AG20443 (cell line): ENCODE measurements around the gene FBXO2.

ENCODE experiments used
- DNase-seq: peaks from one replicate; pipeline ENCODE4 v3.0.0; 2012; ENCODE audit warnings: low spot score, mixed read lengths

Gene FBXO2, protein sequence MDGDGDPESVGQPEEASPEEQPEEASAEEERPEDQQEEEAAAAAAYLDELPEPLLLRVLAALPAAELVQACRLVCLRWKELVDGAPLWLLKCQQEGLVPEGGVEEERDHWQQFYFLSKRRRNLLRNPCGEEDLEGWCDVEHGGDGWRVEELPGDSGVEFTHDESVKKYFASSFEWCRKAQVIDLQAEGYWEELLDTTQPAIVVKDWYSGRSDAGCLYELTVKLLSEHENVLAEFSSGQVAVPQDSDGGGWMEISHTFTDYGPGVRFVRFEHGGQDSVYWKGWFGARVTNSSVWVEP

DNA sequence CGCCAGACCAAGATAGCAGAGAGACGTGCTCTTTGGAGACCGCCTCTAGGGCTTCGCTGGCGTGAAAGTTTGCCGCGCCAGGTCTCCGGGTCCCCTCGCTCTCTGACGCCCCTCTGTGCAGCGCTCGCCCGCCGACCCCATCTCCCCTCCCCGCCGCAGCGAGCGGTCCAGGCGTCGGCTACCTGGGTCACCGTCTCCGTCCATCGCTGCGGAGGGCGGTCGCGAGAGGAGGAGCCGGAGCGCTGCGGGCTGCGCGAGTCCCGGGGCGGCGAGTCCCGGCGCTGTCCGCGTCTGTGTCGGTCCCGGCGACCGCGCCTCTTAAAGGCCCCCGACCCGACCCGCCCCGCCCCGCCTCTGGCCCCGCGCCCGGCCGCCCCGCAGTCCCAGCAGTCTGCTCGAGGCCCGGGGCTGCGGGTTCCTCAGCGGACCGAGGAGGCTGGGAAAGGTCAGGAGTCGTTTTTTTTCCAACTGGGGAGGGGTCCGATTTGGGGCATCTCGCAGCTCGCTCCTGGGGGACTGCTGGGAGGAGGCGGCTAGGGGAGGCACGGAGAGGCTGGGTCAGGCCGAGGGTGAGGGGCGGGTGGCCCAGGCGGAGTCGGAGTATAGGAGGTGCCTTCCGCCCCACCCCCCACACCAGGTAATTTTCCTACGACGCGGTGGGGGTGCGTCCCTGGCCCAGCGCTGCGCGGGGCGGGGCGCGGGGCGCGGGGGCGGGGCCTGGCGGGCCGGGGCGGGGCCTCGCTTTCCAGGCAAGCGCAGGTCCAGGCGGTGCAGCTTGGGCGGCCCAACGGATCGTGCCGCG is at the start of gene FBXO2, which contains the start of gene FBXO44:
FBXO2 (minus strand) TSS at position 293 of the 802 bp plus-strand sequence; CDS start at position 204, 89 bp downstream.
FBXO44 (plus strand) TSS at position 741 of the 802 bp plus-strand sequence. CDS start 959 bp downstream, outside the sequence.
- DNase-seq = peak; percentile 87

DNA sequence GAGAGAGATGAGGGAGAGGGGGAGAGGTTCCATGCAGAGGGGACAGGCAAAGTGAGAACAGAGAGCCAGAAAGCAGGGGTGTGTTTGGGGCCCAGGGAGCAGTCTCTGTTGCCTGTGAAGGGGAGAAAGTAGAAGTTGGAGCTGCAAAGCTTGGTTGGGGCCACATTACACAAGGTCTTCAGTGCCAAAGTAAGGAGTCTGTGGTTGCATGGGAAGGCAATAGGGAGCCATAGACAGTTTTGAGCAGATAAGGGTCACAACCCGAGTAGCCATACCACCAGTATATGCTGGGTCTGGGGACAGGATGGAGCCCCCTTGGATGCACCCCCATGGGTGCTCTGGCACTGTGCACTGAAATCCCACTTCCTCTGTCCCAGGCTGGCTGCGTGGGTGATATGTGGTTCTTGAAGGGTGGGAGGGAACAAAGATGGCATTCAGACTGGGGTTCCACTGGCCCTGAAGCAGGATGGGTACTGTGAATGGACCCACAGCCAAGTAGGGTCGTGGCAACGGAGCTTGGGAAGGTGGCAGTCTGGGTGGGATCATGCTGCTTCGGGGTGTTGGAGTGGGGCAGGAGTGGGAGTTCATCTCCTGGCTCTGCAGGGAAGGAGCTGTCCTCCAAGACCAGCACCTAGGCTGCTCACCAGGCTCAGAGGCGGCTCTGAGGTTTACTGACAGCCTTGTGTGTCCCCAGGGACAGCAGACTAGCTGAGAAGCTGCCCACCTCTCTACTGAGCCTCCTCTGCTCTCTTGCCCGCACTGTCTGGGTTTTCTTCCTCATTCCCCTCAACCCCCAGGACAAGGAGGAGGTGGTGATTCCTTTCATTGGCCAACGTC is 49.3 kb upstream of the FBXO2 start:
- no peak for DNase-seq

DNA sequence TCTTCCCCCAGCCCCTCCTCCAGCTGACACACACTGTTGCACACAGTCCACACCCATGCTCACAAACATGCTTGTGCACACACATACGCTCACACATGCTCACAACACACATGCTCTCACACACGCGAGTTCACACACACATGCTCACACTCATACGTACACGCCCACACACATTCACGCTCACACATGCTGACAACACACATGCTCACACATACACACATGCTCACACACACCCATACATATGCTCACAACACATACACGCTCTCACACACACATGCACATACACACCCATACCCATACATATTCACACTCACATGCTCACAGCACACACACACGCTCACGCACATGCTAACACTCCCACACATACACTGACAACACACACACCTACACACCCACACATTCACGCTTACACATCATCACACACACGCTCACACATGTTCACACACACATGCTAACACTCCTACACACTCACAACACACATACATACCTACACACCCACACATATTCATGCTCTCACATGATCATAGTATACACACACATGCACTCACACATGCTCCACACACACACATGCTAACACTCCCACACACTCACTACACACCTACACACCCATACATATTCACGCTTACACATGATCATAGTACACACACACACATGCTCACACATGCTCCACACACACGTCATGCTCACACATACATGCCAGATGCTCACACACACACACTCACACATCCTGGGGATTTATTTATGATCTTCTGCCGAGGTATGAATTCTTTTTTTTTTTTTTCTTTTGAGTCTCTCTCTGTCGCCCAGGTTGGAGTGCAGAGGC is 48.0 kb upstream of the FBXO2 start:
- no peak for DNase-seq

DNA sequence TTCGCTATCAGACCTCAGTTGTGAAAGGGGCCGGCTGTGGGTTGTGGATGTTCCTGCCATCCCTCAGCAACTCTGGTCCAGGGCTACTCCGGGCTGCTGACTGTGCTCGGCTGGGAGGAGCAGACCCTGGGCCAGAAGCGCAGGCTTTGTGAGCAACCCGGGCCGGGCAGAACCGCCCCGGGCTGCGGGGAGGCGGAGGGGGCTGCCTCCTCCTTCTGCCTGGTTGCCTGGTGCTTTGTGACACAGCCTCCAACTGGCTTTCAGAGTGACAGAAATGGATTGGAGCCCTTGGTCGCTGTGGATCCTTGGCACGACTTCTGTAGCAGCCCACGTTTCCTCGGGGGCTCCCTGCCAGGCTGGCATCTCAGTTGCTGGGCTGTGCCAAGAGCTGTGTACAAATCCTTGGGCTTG is 47.3 kb upstream of the FBXO2 start:
- DNase-seq = peak; percentile 69

- DNase-seq = no peak
Measured at GRCh38 chr1:11700601-11701467, 46.6 kb upstream of the FBXO2 start.

DNA sequence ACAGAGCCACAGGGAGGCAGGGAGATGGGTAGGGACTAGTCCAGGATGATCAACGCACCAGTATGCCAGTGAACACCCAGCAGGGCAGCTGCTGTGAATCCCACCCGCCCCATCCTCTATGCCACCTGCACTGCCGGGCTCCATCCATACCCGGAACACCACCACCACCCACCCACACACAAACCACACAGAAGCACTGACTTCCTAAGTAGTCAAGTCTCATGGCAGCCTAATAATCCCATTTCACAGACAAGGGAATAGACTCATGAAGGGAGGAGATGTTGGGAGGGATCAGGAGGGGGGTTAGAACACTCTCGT is 43.6 kb upstream of the FBXO2 start:
- DNase-seq = no peak

- DNase-seq = no peak
Measured at GRCh38 chr1:11697188-11697892, 43.1 kb upstream of the FBXO2 start.

DNA sequence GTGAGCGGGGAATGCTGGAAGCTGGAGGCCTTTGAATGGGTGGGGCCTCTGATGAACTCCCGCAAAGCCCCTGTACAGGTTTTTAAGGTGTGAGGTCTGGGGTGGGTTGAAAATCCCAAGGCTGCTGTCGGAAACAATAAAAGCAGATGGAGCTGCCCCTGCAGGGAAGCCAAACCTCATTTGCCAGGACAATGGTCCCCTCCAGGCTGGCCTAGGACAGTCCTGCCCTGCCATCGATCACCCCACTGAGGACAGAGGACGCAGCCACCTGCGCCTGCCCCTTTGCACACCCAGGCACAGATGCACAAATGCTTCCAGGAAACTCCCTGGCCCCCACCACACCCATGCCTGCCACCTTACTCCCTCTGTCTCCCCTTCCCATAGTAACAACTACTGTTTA is 41.6 kb upstream of the FBXO2 start:
- DNase-seq = no peak

DNA sequence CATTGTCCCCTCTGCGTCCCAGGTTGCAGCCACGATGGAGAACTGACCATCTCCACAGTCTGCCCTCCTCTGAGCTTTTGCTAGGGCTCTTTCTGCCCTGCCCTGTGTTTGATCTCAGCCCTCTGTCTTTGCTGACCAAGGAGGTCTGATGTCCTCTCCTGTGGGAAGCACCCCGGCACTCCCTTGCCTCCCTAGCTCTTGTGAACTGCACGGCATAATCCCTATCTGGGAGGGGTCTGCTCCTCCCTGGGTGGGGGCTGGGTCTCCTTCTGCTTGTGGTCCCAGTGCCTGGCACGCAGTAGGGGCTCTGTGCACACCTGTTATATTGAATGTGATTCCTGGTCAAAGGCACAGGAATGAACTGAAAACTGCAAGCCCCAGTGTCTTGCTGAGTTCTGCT is 39.7 kb upstream of the FBXO2 start:
- no peak for DNase-seq

GRCh38 chr1:11693024-11693590 is 38.9 kb upstream of the FBXO2 start:
- DNase-seq = peak; percentile 94

- DNase-seq = no peak
Measured at GRCh38 chr1:11691928-11692711, 37.9 kb upstream of the FBXO2 start.

GRCh38 chr1:11691302-11691914 is 37.2 kb upstream of the FBXO2 start, which contains the start of gene DRAXIN:
DRAXIN (plus strand) TSS chr1:11691710; CDS start chr1:11706259, 14,549 bp downstream.
- no peak for DNase-seq

DNA sequence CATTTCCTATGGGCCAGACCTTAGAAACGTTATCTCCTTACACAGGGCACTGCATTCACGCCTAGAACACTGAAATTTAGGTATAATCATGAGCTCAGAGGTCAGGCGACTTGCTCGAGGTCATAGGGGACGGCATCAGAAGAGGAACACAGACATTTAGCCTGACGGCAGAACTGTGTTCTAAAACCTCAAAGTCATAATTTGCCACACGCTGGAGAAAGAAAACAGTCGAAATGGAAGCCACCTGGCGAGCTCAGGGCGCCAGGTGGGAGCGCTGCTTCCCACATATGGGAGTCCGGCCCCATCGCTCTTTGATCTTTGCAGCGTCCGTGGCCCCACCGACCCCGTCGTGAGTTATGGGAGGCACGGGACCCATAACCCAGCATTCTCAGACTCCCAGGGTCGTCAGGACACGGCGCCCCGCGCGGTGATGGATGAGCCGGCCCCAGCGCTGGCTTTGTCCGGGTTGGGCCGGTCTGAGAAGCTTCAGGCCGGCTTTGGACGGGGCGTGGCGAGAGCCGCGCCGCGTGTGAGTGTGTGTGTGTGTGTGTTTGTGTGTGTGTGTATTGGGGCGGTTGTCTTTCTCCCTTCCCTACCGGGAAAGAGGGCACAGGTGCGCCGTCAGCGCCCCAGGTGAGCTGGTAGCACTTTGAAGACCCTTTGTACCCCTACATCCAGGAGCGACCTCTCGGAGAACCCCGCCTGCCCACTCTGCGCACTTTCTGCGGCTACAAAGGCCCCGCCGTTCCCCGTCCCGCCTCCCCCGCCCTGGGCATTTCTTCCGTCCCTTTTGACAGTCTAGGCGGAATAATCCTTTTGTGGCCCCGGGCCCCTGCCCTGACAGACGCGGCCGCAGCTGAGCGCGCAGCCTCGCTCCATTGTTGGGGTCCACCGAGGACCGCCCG is 36.4 kb upstream of the FBXO2 start:
- DNase-seq = no peak

- DNase-seq = no peak
Measured at GRCh38 chr1:11688506-11688905, 34.3 kb upstream of the FBXO2 start.

- DNase-seq = no peak
Measured at GRCh38 chr1:11685210-11685752, 31.1 kb upstream of the FBXO2 start.

- DNase-seq = no peak
Measured at GRCh38 chr1:11684070-11684469, 29.8 kb upstream of the FBXO2 start.

DNA sequence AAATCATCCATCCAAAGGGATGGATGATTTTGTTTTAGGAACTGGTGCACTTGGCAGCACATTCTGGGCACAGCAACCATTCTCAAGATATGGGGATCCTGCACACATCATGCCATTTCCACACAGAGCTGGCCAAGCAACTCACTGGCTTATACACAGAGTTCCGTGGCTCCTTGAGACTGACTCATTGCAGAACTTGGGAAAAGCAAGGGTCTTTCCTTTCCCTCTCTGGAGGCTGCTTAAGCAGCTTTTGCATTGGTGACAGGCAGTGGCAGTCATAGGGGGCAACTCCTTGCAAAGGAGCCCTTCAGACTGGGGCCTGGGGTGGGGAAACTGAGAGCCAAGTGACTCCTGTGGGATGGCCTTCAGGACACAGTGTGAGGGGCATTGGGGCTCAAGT is 28.6 kb upstream of the FBXO2 start:
- DNase-seq = no peak
